GM12873 (cell line): ENCODE measurements around the gene PLAAT3.

Experiments used
- CTCF ChIP-seq: IDR thresholded peaks from 2 replicates; pipeline ENCODE4 v1.5.1; 2012; ENCODE audit warnings: low read depth, mild to moderate bottlenecking, moderate library complexity, low read length, control low read depth; ENCODE audit not compliant: insufficient read depth; ENCODE audit errors: missing control alignments

Gene PLAAT3

DNA sequence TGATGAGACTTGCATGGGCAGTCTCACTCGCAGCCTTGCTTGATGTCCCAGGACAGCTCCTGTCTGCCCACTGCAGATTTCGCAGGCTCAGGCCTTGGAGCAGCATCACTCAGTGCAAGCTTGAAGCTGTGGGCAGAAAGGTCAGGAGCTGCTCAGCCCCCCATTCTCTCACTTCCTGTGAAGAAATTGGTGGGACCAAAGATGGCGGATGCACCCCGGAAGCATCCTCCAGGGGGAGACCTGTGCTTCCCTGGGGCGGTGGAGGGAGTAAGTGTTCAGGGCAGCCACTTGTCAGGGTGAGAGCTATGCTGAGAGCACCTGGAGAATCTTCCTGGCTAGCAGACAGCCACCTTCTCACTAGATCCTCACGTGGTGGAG is 62.4 kb downstream of the PLAAT3 start:
- no peak for TF ChIP-seq CTCF

GRCh38 chr11:63551091-63551888 is 62.9 kb downstream of the PLAAT3 start:
- TF ChIP-seq CTCF = no peak

DNA sequence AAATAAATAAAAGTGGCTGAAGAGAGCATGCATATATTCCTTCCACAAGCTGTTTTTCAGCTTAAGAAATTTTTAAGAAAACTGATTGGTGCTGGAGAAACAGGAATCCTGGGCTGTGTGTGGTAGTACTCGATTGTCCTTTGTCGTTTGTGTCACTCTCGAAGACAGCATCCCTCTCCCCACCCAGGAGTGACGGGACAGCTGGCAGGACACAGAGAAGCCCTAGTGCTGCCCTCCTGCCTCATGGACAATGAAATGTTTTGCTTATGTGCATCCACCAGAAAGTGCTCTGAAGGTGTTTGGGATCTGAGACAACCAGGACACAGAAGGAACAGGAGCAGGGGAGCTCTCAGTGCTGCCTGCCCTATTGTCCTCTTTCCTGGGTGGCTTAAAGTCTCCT is 64.8 kb downstream of the PLAAT3 start:
- TF ChIP-seq CTCF = no peak

GRCh38 chr11:63548178-63548577 is 66.1 kb downstream of the PLAAT3 start:
- no peak for TF ChIP-seq CTCF

DNA sequence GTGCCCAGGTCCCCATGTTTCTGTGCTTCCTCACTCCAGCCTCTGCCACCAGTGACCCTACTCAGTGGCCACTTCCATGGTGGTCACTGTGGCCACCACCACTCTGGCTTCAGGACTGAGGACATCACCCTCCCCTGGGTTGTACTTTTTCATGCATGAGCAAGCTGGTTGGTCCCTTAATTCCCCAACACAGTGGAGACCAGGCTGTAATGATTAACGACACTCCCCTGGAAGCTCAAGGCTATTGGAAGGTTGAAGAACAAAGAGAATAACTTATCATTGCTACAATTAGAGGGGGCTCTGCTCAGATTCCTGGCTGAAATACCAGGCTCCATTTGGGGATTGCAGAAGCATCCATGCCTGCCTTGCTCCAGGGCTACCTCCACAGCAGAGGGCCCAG is 67.2 kb downstream of the PLAAT3 start:
- TF ChIP-seq CTCF = no peak

DNA sequence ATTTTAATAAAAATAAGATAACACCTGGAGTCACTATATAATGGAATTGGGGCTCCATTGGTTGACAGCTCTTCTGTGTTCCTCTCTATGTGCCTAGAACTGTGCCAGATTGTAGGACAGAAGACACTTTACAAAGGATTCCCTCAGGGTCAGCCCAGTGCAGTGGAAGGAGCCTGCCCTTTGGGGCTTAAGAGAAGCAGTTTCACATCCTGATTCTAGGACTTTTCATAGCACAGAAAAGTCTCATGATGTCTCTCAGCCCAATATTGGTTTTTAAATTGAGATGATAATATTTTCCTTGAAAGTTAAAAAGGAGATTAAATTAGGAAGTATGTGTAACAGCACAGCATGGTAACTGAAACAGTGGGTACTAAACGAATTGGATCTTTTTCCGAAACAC is 70.5 kb downstream of the PLAAT3 start:
- TF ChIP-seq CTCF = no peak

DNA sequence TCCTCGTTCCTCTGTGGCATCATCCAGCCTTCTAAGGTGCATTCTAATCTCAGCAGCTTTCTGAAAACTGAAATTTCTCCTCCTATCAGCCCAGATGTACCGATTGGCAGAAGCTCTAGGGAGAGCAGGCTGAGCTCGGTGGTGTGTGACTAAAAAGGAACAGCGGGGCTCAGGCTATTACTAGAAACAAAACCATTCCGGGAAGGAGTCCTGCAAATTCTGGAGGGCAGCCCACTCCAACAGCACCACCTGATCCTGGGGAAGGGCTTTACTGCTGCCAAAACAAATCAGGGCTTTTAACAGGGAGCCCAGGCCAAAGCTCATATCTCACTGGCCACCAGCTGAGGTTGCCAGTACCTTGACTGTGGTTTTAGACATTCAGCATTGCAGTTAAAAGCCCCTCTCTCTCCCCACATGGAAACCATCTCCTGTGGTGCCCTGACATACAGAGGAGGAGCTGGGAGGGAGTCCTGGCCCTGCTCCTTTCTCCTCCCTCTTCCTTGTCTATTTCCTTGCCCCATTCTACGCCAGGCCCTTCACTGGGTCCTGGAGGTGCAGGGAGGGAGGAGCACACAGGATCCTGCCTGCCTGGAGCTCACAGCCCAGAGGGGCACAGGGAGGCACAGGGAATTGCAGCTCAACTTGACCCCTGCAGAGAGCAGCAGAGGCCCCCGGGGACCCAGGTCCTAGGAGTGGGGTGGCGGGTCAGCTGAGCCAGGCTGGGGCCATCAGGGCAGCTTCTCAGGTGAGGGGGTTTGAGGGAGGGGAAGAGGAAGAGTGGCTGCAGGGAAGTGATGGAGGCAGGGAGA is 76.7 kb downstream of the PLAAT3 start:
- TF ChIP-seq CTCF = no peak
